HL-60/S4 treated with retinoic acid at 250 ng/mL for 4 days and 3 days (cell line): Measurements from ENCODE around the gene SLF2.
"Not testable (repeated sequence)": the region's sequence is repeated elsewhere in the genome, so short reads cannot be mapped to it uniquely, and the experiment has no call there.

Source experiments
- in situ Hi-C: fragments of 300-500 bp; cut with MboI; formaldehyde crosslinking; loops from 2 replicates; pipeline ENCODE4 v1.7.0; 2022; ENCODE audit warnings: low sequenced_read_pairs

SLF2 gene

GRCh38 chr10:100943508-100943907 is 30.7 kb downstream of the SLF2 start:
- in situ Hi-C loops, result no loop called here

- in situ Hi-C loops, result no loop called here
These were observed 33.0 kb downstream of the SLF2 start for GRCh38 chr10:100945754-100946153.

- in situ Hi-C loops, result no loop called here
These were observed 36.2 kb downstream of the SLF2 start for GRCh38 chr10:100948916-100949315.

GRCh38 chr10:100960251-100960650 is 47.5 kb downstream of the SLF2 start:
- in situ Hi-C loops, result no loop called here

GRCh38 chr10:100962351-100963080 is 49.8 kb downstream of the SLF2 start:
- in situ Hi-C loops, result no loop called here

- in situ Hi-C loops, result no loop called here
These were observed 51.1 kb downstream of the SLF2 start for GRCh38 chr10:100963826-100964225.

- in situ Hi-C loops, result no loop called here
These were observed 53.1 kb downstream of the SLF2 start for GRCh38 chr10:100965820-100966219.

- in situ Hi-C loops, result no loop called here
These were observed 54.1 kb downstream of the SLF2 start for GRCh38 chr10:100966887-100967286.

- in situ Hi-C loops, result no loop called here
These were observed 54.6 kb downstream of the SLF2 start for GRCh38 chr10:100967332-100967731.

GRCh38 chr10:100968062-100968736 is 55.4 kb downstream of the SLF2 start:
- in situ Hi-C loops, result no loop called here

- in situ Hi-C loops, result no loop called here
These were observed 56.1 kb downstream of the SLF2 start for GRCh38 chr10:100968863-100969186.

GRCh38 chr10:100969187-100970075 is 56.7 kb downstream of the SLF2 start, which contains the start of gene SEMA4G:
Gene SEMA4G (plus strand): TSS chr10:100969504. CDS start chr10:100972913, 3,409 bp downstream.
- in situ Hi-C loops, result no loop called here

- in situ Hi-C loops, result no loop called here
These were observed 57.5 kb downstream of the SLF2 start for GRCh38 chr10:100970076-100970913.

- in situ Hi-C loops, result no loop called here
These were observed 58.4 kb downstream of the SLF2 start for GRCh38 chr10:100970914-100971811.

- in situ Hi-C loops, result no loop called here
These were observed 59.5 kb downstream of the SLF2 start for GRCh38 chr10:100972115-100972903.

- in situ Hi-C loops, result no loop called here
These were observed 60.3 kb downstream of the SLF2 start for GRCh38 chr10:100972904-100973535.

GRCh38 chr10:100975397-100975796 is 62.6 kb downstream of the SLF2 start:
- in situ Hi-C loops, result not testable (repeated sequence)

- in situ Hi-C loops, result no loop called here
These were observed 64.1 kb downstream of the SLF2 start for GRCh38 chr10:100976906-100977305.
